Keratinocyte (primary cell): Measurements from ENCODE around the gene KCNMA1.

Experiments
- CTCF ChIP-seq, 3 experiments: IDR thresholded peaks in 1 of 3; conservative IDR thresholded peaks in 1 of 3; optimal IDR thresholded peaks in 1 of 3; 2 replicates in 2 of 3; 3 replicates in 1 of 3; pipeline versions ENCODE3 to v1.5.1; 2011; ENCODE audit warnings: low read length in 3 of 3, mild to moderate bottlenecking in 3 of 3, moderate library complexity in 2 of 3, control low read depth in 1 of 3, inconsistent platforms in 1 of 3; ENCODE audit not compliant: insufficient read depth in 2 of 3; ENCODE audit errors: extremely low read depth in 1 of 3
- EZH2 ChIP-seq: IDR thresholded peaks from one replicate; pipeline ENCODE4 v1.6.1; 2012; ENCODE audit warnings: inconsistent platforms, mild to moderate bottlenecking, low read length, moderate library complexity

DNA sequence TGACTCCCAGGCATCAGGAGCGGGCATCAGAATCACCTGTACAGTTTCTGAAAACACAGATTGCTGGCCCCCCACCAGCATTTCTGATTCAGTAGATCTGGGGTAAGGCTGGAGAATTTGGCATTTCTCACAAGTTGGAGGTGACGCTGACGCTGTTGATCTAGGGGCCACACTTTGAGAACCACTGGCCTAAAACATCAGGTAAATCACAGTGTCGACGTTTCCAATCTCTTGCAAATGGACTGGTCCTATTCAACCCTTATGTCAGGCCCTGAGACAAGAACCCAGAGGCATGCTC is 564.0 kb downstream of the KCNMA1 start:
- TF ChIP-seq CTCF (optimal IDR thresholded peaks at IDR 0.05 in 1 of 3, IDR thresholded peaks at IDR 0.05 in 1 of 3, conservative IDR thresholded peaks at IDR 0.05 in 1 of 3; ENCODE audit: extremely low read depth in 1 of 3, insufficient read depth in 2 of 3, low read length in 3 of 3): no peak
- TF ChIP-seq EZH2: no peak
